CD14-positive monocyte (primary cell): ENCODE results near the gene CDH13. TPM values are rescaled to one million over a fixed set of nuclear protein-coding genes. Genes with fewer than 3 reads are reported as not detected.
A peak's percentile ranks its signal among the peaks of the same experiment; 100 is the strongest.

Experiments
- DNase-seq, 3 donors: peaks; one replicate each; pipeline ENCODE4 v3.0.0-alpha.2; 2011 to 2022
- H2AFZ ChIP-seq: 2 replicates; pipeline ENCODE4 v1.6.0; 2012; ENCODE audit warnings: mild to moderate bottlenecking, low read depth, low read length, inconsistent platforms; ENCODE audit not compliant: insufficient read depth, poor library complexity, severe bottlenecking
- H3K27ac ChIP-seq, 2 donors: 1 replicate in 1 of 2; 2 replicates in 1 of 2; pipeline ENCODE4 v1.5.1; 2012 to 2013; ENCODE audit warnings: low read length in 2 of 2, control low read depth in 1 of 2, inconsistent platforms in 1 of 2, low read depth in 1 of 2, mild to moderate bottlenecking in 1 of 2
- H3K27me3 ChIP-seq, 2 donors: one replicate each; pipeline versions ENCODE4 v1.6.0 to v1.6.1; 2011 to 2013; ENCODE audit warnings: low read length in 2 of 2; ENCODE audit not compliant: control insufficient read depth in 2 of 2, insufficient read depth in 2 of 2
- H3K36me3 ChIP-seq, 2 donors: replicated peaks in 1 of 2; 1 replicate in 1 of 2; 2 replicates in 1 of 2; pipeline versions ENCODE4 v1.5.1 to v1.6.1; 2012 to 2013; ENCODE audit warnings: low read length in 2 of 2, control low read depth in 1 of 2, inconsistent platforms in 1 of 2, mild to moderate bottlenecking in 1 of 2; ENCODE audit not compliant: insufficient read depth in 2 of 2, control insufficient read depth in 1 of 2
- H3K4me1 ChIP-seq, 2 donors: 1 replicate in 1 of 2; 2 replicates in 1 of 2; pipeline versions ENCODE4 v1.5.1 to v1.6.1; 2012 to 2013; ENCODE audit warnings: low read length in 2 of 2, control low read depth in 1 of 2, inconsistent platforms in 1 of 2, mild to moderate bottlenecking in 1 of 2, moderate library complexity in 1 of 2; ENCODE audit not compliant: insufficient read depth in 2 of 2, control insufficient read depth in 1 of 2
- H3K4me2 ChIP-seq: replicated peaks from 2 replicates; pipeline ENCODE3; 2012; ENCODE audit warnings: low read length, moderate library complexity, mild to moderate bottlenecking; ENCODE audit not compliant: poor library complexity, severe bottlenecking; ENCODE audit errors: extremely low read depth
- H3K4me3 ChIP-seq, 3 experiments: fragments of 200-600 bp in 1 of 3; sonication (generic) in 1 of 3; replicated peaks in 1 of 3; 1 replicate in 2 of 3; 2 replicates in 1 of 3; pipeline ENCODE4 v1.5.1; 2011 to 2013; ENCODE audit warnings: low read length in 3 of 3, mild to moderate bottlenecking in 3 of 3, control low read depth in 2 of 3, low read depth in 2 of 3, inconsistent platforms in 1 of 3, moderate library complexity in 1 of 3
- H3K79me2 ChIP-seq: 2 replicates; pipeline ENCODE4 v1.6.0; 2012; ENCODE audit warnings: mild to moderate bottlenecking, control low read depth, inconsistent platforms, low read length, moderate library complexity; ENCODE audit not compliant: insufficient read depth
- H3K9ac ChIP-seq: 2 replicates; pipeline ENCODE4 v1.6.0; 2017; ENCODE audit warnings: low read length, mild to moderate bottlenecking; ENCODE audit not compliant: insufficient read depth, poor library complexity, severe bottlenecking
- H3K9me3 ChIP-seq, 2 donors: replicated peaks in 1 of 2; 1 replicate in 1 of 2; 2 replicates in 1 of 2; pipeline versions ENCODE4 v1.5.1 to v1.6.1; 2012 to 2013; ENCODE audit warnings: low read length in 2 of 2, control low read depth in 1 of 2; ENCODE audit not compliant: control insufficient read depth in 1 of 2, insufficient read depth in 1 of 2
- H4K20me1 ChIP-seq: 2 replicates; pipeline ENCODE4 v1.6.0; 2012; ENCODE audit warnings: mild to moderate bottlenecking, low read length, control low read depth, moderate library complexity; ENCODE audit not compliant: insufficient read depth
- H3K27ac Mint-ChIP-seq, 7 donors: one replicate each; pipeline ENCODE4 v1.8.0; 2020; ENCODE audit warnings: mild to moderate bottlenecking in 7 of 7, mixed read lengths in 7 of 7, moderate library complexity in 6 of 7, inconsistent platforms in 2 of 7
- H3K27me3 Mint-ChIP-seq, 3 donors: one replicate each; pipeline ENCODE4 v1.8.0; 2021 to 2022; ENCODE audit warnings: low read depth in 3 of 3, mild to moderate bottlenecking in 3 of 3, mixed read lengths in 3 of 3, moderate library complexity in 3 of 3, inconsistent platforms in 1 of 3
- H3K36me3 Mint-ChIP-seq, 2 donors: one replicate each; pipeline ENCODE4 v1.8.0; 2020; ENCODE audit warnings: mixed read lengths in 2 of 2, inconsistent platforms in 1 of 2, mild to moderate bottlenecking in 1 of 2
- H3K4me1 Mint-ChIP-seq: one replicate; pipeline ENCODE4 v1.8.0; 2020; ENCODE audit warnings: mild to moderate bottlenecking, mixed read lengths
- H3K4me3 Mint-ChIP-seq, 2 donors: one replicate each; pipeline ENCODE4 v1.8.0; 2020; ENCODE audit warnings: mild to moderate bottlenecking in 2 of 2, mixed read lengths in 2 of 2, moderate library complexity in 1 of 2
- H3K9me3 Mint-ChIP-seq, 7 donors: one replicate each; pipeline ENCODE4 v1.8.0; 2020 to 2022; ENCODE audit warnings: mixed read lengths in 7 of 7, mild to moderate bottlenecking in 6 of 7, moderate library complexity in 6 of 7, inconsistent platforms in 2 of 7
- WGBS: methylation state at CpG from one replicate; pipeline ENCODE4 v1.1.5; 2013; ENCODE audit warnings: missing lambda C conversion rate; ENCODE audit not compliant: insufficient coverage; 5-methylcytosine and 5-hydroxymethylcytosine counted together
- intact Hi-C, 2 donors: fragments of 100-400 bp; cut with micrococcal nuclease; formaldehyde crosslinking; loops; one replicate each; pipeline versions ENCODE4 v1.15.0 to v1.15.1; 2023
- polyA plus RNA-seq, 3 donors: library from polyadenylated mRNA; depleted of rRNA in 1 of 3; unstranded in 2 of 3; stranded (reverse) in 1 of 3; fragments of 300-500 nt in 2 of 3; fragments of >200 nt in 1 of 3; fragmentation: Illumina TruSeq in 2 of 3; gene quantifications; 1 replicate in 2 of 3; 2 replicates in 1 of 3; pipeline ENCODE4 v1.2.3, GENCODE V29; 2012 to 2021
- TF ChIP-seq, protein P1 (sequence below): fragments of 200-600 bp; IDR thresholded peaks from one replicate; pipeline ENCODE4 v1.8.0; 2022; ENCODE audit warnings: antibody characterized with exemption, mild to moderate bottlenecking

CDH13 gene
- polyA plus RNA-seq, 3 donors, result 0.13 to 0.19 TPM; not detected in 1

DNA sequence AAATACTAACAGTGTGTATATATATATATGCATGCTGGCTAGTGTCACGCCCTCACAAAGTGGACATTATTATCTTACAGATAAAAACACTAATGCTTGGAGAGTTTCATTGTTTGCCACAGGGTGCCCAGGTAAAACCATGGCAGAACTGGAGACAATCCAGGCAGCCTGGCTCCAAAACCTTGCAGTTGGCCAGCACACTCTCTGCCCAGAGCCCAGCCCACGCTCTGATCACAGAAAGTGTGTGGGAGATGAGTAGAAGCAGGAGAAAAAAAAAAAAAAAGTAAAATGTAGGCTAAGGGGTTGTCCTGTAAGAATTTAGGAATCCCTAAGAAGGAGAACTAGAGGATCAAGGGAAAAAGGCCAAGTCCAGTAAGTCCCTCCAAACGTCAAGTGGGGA, 538.0 kb downstream of the CDH13 start:
- TF ChIP-seq, protein P1, sequence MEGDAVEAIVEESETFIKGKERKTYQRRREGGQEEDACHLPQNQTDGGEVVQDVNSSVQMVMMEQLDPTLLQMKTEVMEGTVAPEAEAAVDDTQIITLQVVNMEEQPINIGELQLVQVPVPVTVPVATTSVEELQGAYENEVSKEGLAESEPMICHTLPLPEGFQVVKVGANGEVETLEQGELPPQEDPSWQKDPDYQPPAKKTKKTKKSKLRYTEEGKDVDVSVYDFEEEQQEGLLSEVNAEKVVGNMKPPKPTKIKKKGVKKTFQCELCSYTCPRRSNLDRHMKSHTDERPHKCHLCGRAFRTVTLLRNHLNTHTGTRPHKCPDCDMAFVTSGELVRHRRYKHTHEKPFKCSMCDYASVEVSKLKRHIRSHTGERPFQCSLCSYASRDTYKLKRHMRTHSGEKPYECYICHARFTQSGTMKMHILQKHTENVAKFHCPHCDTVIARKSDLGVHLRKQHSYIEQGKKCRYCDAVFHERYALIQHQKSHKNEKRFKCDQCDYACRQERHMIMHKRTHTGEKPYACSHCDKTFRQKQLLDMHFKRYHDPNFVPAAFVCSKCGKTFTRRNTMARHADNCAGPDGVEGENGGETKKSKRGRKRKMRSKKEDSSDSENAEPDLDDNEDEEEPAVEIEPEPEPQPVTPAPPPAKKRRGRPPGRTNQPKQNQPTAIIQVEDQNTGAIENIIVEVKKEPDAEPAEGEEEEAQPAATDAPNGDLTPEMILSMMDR, result no peak
- intact Hi-C loops, result no loop called here
- no peaks in the 10 kb centered on the region for H4K20me1 ChIP-seq
- H3K4me1 ChIP-seq, result no peaks in the 10 kb centered on the region
- no peak overlapping the region for H3K4me3 ChIP-seq
- no peaks in the 10 kb centered on the region for H3K4me1 Mint-ChIP-seq
- no peak overlapping the region for H3K9ac ChIP-seq
- H2AFZ ChIP-seq, result no peak overlapping the region
- WGBS, result no CpG with 5 or more reads among the region's 3 CpGs
- H3K9me3 Mint-ChIP-seq, result peaks cover 0 to 3% (median 0%) of the 10 kb centered on the region in 7 donors
- no peak overlapping the region for H3K4me2 ChIP-seq
- no peak overlapping the region for H3K4me3 Mint-ChIP-seq
- no peaks in the 10 kb centered on the region for H3K36me3 Mint-ChIP-seq
- no peaks in the 10 kb centered on the region for H3K36me3 ChIP-seq
- no peaks in the 10 kb centered on the region for H3K9me3 ChIP-seq
- H3K27ac ChIP-seq, result no peak overlapping the region
- DNase-seq, result no peak
- H3K27me3 Mint-ChIP-seq, result peaks cover 0 to 5% (median 0%) of the 10 kb centered on the region in 3 donors
- no peaks in the 10 kb centered on the region for H3K79me2 ChIP-seq
- H3K27me3 ChIP-seq, result no peaks in the 10 kb centered on the region
- peak overlapping the region in 1 of 7 donors; percentile 76 for H3K27ac Mint-ChIP-seq

DNA sequence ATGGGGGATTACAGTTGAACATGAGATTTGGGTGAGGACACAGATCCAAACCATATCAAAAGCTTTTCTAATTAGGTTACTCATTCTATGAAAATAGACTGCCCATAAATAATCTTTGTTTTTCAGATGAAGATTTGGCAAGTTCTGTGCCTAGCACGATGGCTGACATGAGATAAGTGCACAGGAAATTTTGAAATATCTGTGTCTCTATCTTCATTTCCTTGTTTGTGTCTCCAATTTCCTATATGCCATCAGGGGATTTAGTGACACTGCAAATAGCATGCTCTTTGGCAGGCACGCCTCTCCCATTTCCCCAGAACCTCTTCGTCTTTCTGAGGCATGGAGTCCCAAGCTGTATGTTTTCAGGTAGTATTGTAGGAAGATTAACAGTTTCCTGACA, 544.6 kb downstream of the CDH13 start:
- Mint-ChIP-seq H3K36me3 (no peaks in the 10 kb centered on the region), H3K4me1 (no peaks in the 10 kb centered on the region), H3K27ac (no peak overlapping the region), H3K4me3 (no peak overlapping the region), H3K27me3 (peaks cover 0 to 4% (median 2%) of the 10 kb centered on the region in 3 donors), H3K9me3 (peaks cover 0 to 13% (median 3%) of the 10 kb centered on the region in 7 donors)
- Histone ChIP-seq H3K4me3 (no peak overlapping the region), H3K27ac (no peak overlapping the region), H3K79me2 (no peaks in the 10 kb centered on the region), H3K4me1 (no peaks in the 10 kb centered on the region), H3K9me3 (peaks cover 0 to 5% of the 10 kb centered on the region in 2 donors), H3K36me3 (no peaks in the 10 kb centered on the region), H4K20me1 (no peaks in the 10 kb centered on the region), H3K4me2 (no peak overlapping the region), H3K27me3 (no peaks in the 10 kb centered on the region), H2AFZ (no peak overlapping the region), H3K9ac (no peak overlapping the region)
- intact Hi-C loops, result no loop called here
- DNase-seq, result no peak
- no CpG with 5 or more reads among the region's 3 CpGs for WGBS
- TF ChIP-seq, protein P1, result no peak
